ENCODE results near the gene C2orf80.

C2orf80 gene

GRCh38 chr2:208183972-208184705, 5.7 kb downstream of the C2orf80 start:
- TF ChIP-seq REST (IDR thresholded peaks at IDR 0.05; ENCODE audit: low read depth), result no peak
- TF ChIP-seq CEBPB (IDR thresholded peaks at IDR 0.05), result no peak
- no peak for TF ChIP-seq USF1 (IDR thresholded peaks at IDR 0.05)
- TF ChIP-seq TCF12 (IDR thresholded peaks at IDR 0.05; ENCODE audit: low read depth), result no peak
- TF ChIP-seq EGR1 (IDR thresholded peaks at IDR 0.05), result no peak
- no peak for TF ChIP-seq RAD21 (IDR thresholded peaks at IDR 0.05; ENCODE audit: low read depth)
- no peak for TF ChIP-seq NFIC (IDR thresholded peaks at IDR 0.05)
- TF ChIP-seq YY1 (IDR thresholded peaks at IDR 0.05; ENCODE audit: low read depth), result no peak
- TF ChIP-seq EP300 (IDR thresholded peaks at IDR 0.05; ENCODE audit: borderline replicate concordance), result no peak
- no peak for TF ChIP-seq FOXM1 (IDR thresholded peaks at IDR 0.05; ENCODE audit: borderline replicate concordance, low read depth)
- no peak for TF ChIP-seq ZBTB7A (IDR thresholded peaks at IDR 0.05; ENCODE audit: low read depth)
- TF ChIP-seq MAX (IDR thresholded peaks at IDR 0.05), result no peak
- no peak for TF ChIP-seq CREB1 (IDR thresholded peaks at IDR 0.05; ENCODE audit: low read depth)
- TF ChIP-seq TEAD4 (IDR thresholded peaks at IDR 0.05), result no peak
- no peak for TF ChIP-seq TAF1 (IDR thresholded peaks at IDR 0.05; ENCODE audit: low read depth)

GRCh38 chr2:208183526-208183925, 6.3 kb downstream of the C2orf80 start:
- TF ChIP-seq USF1 (IDR thresholded peaks at IDR 0.05) (no peak), EGR1 (IDR thresholded peaks at IDR 0.05) (no peak), ZBTB7A (IDR thresholded peaks at IDR 0.05; ENCODE audit: low read depth) (no peak), REST (IDR thresholded peaks at IDR 0.05; ENCODE audit: low read depth) (no peak), TEAD4 (IDR thresholded peaks at IDR 0.05) (no peak), YY1 (IDR thresholded peaks at IDR 0.05; ENCODE audit: low read depth) (no peak), TAF1 (IDR thresholded peaks at IDR 0.05; ENCODE audit: low read depth) (no peak), NFIC (IDR thresholded peaks at IDR 0.05) (no peak), MAX (IDR thresholded peaks at IDR 0.05) (no peak), FOXM1 (IDR thresholded peaks at IDR 0.05; ENCODE audit: borderline replicate concordance, low read depth) (no peak), CEBPB (IDR thresholded peaks at IDR 0.05) (no peak)

- TF ChIP-seq REST (IDR thresholded peaks at IDR 0.05; ENCODE audit: low read depth) (no peak), EP300 (IDR thresholded peaks at IDR 0.05; ENCODE audit: borderline replicate concordance) (no peak), RAD21 (IDR thresholded peaks at IDR 0.05; ENCODE audit: low read depth) (no peak), YY1 (IDR thresholded peaks at IDR 0.05; ENCODE audit: low read depth) (no peak), FOXM1 (IDR thresholded peaks at IDR 0.05; ENCODE audit: borderline replicate concordance, low read depth) (no peak), USF1 (IDR thresholded peaks at IDR 0.05) (no peak), TCF12 (IDR thresholded peaks at IDR 0.05; ENCODE audit: low read depth) (no peak), TEAD4 (IDR thresholded peaks at IDR 0.05) (no peak), EGR1 (IDR thresholded peaks at IDR 0.05) (no peak), CEBPB (IDR thresholded peaks at IDR 0.05) (no peak), MAX (IDR thresholded peaks at IDR 0.05) (no peak), TAF1 (IDR thresholded peaks at IDR 0.05; ENCODE audit: low read depth) (no peak), ZBTB7A (IDR thresholded peaks at IDR 0.05; ENCODE audit: low read depth) (no peak), CREB1 (IDR thresholded peaks at IDR 0.05; ENCODE audit: low read depth) (no peak), NFIC (IDR thresholded peaks at IDR 0.05) (no peak)
Measured at GRCh38 chr2:208182835-208183234, 7.0 kb downstream of the C2orf80 start.
